Stimulated activated CD4-positive, alpha-beta T cell treated with anti-CD3 and anti-CD28 coated beads, Interleukin-2, amount 100 ng/mL, for 24 hours (primary cell): Measurements from ENCODE around the gene PET117.
A peak's percentile ranks its signal among the peaks of the same experiment; 100 is the strongest.
"Not testable (repeated sequence)": the region's sequence is repeated elsewhere in the genome, so short reads cannot be mapped to it uniquely, and the experiment has no call there.

Experiments used
- DNase-seq, 2 donors: peaks; one replicate each; pipeline ENCODE4 v3.0.0-alpha.2; 2020

PET117 gene

GRCh38 chr20:18137412-18138265 lies at the start of gene PET117, which contains the start of gene KAT14:
PET117 (plus strand) TSS chr20:18137863; CDS start chr20:18137956, 93 bp downstream.
KAT14 (plus strand) TSS chr20:18137863; CDS start chr20:18142661, 4,798 bp downstream.
- DNase-seq = peak; percentile 93

- not testable (repeated sequence) for DNase-seq
Measured at GRCh38 chr20:18088298-18088697, 49.4 kb upstream of the PET117 start.

- DNase-seq = not testable (repeated sequence)
Measured at GRCh38 chr20:18088841-18089240, 48.8 kb upstream of the PET117 start.

- DNase-seq = no peak
Measured at GRCh38 chr20:18090044-18090443, 47.6 kb upstream of the PET117 start.

GRCh38 chr20:18090477-18090876 lies 47.2 kb upstream of the PET117 start:
- no peak for DNase-seq

GRCh38 chr20:18091623-18092022 lies 46.0 kb upstream of the PET117 start:
- DNase-seq = no peak

GRCh38 chr20:18092890-18093289 lies 44.8 kb upstream of the PET117 start:
- DNase-seq = no peak

GRCh38 chr20:18093388-18093787 lies 44.3 kb upstream of the PET117 start:
- DNase-seq = no peak

GRCh38 chr20:18094191-18094590 lies 43.5 kb upstream of the PET117 start:
- DNase-seq = no peak

GRCh38 chr20:18100569-18100968 lies 37.1 kb upstream of the PET117 start:
- not testable (repeated sequence) for DNase-seq

- no peak for DNase-seq
Measured at GRCh38 chr20:18101125-18101810, 36.4 kb upstream of the PET117 start.

- DNase-seq = no peak
Measured at GRCh38 chr20:18103497-18103896, 34.2 kb upstream of the PET117 start.

GRCh38 chr20:18108326-18108725 lies 29.3 kb upstream of the PET117 start:
- no peak for DNase-seq

- peak in 1 of 2 donors; percentile 4 for DNase-seq
Measured at GRCh38 chr20:18128574-18128973, 9.1 kb upstream of the PET117 start.

GRCh38 chr20:18132663-18133062 lies 5.0 kb upstream of the PET117 start:
- no peak for DNase-seq

GRCh38 chr20:18133962-18134361 lies 3.7 kb upstream of the PET117 start:
- DNase-seq = no peak

GRCh38 chr20:18138266-18138582 lies 561 bp downstream of the PET117 start:
- no peak for DNase-seq

- DNase-seq = no peak
Measured at GRCh38 chr20:18138639-18139583, 1.2 kb downstream of the PET117 start.

- no peak for DNase-seq
Measured at GRCh38 chr20:18139832-18140231, 2.2 kb downstream of the PET117 start.

GRCh38 chr20:18144541-18145099 lies 7.0 kb downstream of the PET117 start:
- no peak for DNase-seq

GRCh38 chr20:18154342-18154741 lies 16.7 kb downstream of the PET117 start:
- DNase-seq = no peak

GRCh38 chr20:18156045-18156444 lies 18.4 kb downstream of the PET117 start:
- no peak for DNase-seq

- DNase-seq = no peak
Measured at GRCh38 chr20:18164356-18164755, 26.7 kb downstream of the PET117 start.
